Measurements from ENCODE around the gene TRMT13.
"Not testable (repeated sequence)": the region's sequence is repeated elsewhere in the genome, so short reads cannot be mapped to it uniquely, and the experiment has no call there.

The TRMT13 gene

GRCh38 chr1:100164216-100164615, 31.3 kb downstream of the TRMT13 start:
- no peak for DNase-seq

GRCh38 chr1:100164702-100165101, 31.7 kb downstream of the TRMT13 start:
- no peak for DNase-seq

DNA sequence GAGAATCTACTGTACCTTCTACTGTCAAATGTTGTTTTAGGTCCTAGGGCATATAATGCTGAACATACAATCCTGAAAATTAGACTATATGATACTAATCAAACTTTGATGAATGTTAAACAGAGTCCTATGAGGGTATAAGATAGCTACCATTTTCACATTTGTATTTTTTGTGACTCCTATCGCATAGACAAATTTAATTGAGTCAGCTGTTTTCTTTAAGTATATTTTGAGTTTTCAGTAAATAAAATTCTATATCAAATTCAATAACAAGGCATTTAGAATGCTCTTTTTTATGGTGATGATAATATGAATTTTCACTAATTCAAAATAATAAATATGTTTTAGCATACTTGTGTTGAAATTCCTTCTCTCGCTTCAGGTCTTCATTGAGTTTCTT, 35.1 kb downstream of the TRMT13 start:
- DNase-seq, result no peak

- DNase-seq, result no peak
Observed at GRCh38 chr1:100177295-100178041, 44.5 kb downstream of the TRMT13 start.

DNA sequence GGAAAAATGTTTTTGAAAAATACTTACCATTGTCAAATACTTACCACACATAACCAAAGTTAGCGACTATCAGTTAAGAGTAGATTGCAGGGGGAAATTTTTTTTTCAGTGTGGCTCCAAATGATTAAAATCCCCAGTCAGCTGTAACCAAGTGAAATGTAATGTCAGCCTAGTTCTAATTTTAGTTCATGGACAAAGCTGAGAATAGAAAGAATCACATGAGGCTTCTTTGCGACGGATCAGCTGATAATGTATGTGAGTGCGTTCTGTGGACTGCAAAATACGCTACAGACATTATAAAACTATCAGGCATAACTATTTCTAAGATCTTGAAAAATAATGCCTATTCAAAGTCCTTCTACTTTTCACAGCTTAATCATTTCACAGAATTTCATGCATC, 45.1 kb downstream of the TRMT13 start, which contains the start of gene LRRC39:
TSS of gene LRRC39 (minus strand) at position 166 of the 400 bp plus-strand sequence. CDS start 9,740 bp downstream, outside the sequence.
- no peak for DNase-seq

DNA sequence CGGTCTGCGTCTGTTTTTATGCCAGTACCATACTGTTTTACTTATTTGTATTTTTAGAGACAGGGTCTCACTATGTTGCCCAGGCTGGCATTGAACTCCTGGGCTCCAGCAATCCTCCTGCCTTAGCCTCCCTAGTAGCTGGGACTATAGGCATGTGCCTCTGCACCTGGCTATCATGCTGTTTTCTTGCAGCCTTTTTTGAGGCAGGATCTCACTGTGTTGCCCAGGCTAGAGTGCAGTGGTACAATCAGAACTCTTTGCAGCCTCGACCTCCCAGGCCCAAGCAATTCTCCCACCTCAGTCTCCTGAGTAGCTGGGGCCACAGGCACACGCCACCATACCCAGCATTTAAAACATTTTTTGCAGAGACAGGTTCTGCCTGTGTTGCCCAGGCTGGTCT, 50.4 kb downstream of the TRMT13 start:
- no peak for DNase-seq

DNA sequence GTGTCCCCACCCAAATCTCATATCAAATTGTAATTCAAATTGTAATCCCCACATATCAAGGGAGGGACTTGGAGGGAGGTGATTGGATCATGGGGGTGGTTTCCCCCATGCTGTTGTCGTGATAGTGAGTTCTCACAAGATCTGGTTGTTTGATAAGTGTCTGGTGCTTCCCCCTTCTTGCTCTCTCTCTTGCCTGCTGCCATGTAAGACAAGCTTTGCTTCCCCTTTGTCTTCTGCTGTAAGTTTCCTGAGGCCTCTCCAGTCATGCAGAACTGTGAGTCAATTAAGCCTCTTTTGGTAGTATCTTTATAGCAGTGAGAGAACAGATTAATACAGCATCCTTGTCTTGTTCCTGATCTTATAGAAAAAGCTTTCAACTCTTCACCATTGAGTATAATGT, 51.6 kb downstream of the TRMT13 start:
- no peak for DNase-seq

DNA sequence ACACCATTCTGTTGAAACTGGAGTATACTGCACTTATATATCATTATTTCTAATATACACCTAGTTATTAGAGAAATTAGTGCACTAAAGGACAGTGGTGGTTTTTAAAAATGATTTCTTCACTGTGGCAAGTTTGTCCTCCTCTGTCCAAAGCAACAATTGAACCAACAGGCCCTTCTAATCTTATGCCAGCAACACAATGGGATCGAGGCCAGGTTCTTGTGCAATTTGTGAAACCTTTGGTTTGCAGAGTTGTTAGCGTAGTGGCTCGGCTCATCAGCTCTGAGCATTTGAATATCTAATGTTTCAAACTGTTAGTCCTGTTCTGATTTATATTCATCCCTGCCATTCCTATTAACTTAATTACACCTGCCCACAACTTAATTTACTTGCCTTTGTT, 54.9 kb downstream of the TRMT13 start:
- DNase-seq, result no peak

DNA sequence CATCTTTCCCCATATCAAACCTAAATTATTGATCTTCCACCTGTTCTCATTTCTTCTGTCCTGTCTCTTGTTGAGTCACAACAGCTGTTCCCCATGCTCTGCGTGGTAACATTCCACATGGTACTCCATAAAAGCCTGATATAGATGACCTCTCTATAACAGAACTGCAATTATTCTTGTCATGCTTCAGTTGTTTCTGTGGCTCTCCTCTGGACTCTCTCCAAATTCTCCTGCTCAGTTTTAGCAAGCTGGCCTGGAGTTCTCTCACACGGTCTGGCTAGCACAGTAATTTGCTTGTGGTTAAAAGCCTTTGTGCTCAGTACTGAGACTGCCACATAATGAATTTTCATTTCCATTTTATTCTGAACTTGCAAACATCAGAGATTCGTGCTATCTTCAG, 55.7 kb downstream of the TRMT13 start:
- DNase-seq, result no peak

- no peak for DNase-seq
Observed at GRCh38 chr1:100198596-100198995, 65.6 kb downstream of the TRMT13 start.

- not testable (repeated sequence) for DNase-seq
Observed at GRCh38 chr1:100200060-100200459, 67.1 kb downstream of the TRMT13 start.
